Aorta (tissue), 5 donors: Measurements from ENCODE around the gene SPATA25. TPM values are rescaled to one million over a fixed set of nuclear protein-coding genes. Genes with fewer than 3 reads are reported as not detected.

ENCODE experiments used
- ATAC-seq: fragments of 200-7000 bp; cut with Tn5 transposase; one replicate; pipeline ENCODE4 v1.9.1; 2022; ENCODE audit warnings: moderate library complexity; ENCODE audit not compliant: low FRiP score
- DNase-seq, 2 donors: peaks; one replicate each; pipeline ENCODE4 v3.0.0-alpha.2; 2020
- H3K27ac ChIP-seq, 2 donors: one replicate each; pipeline ENCODE4 v1.5.1; 2013; ENCODE audit warnings: low read length in 2 of 2, mild to moderate bottlenecking in 2 of 2, moderate library complexity in 2 of 2, control low read depth in 1 of 2, inconsistent platforms in 1 of 2, low read depth in 1 of 2
- H3K27me3 ChIP-seq, 2 donors: one replicate each; pipeline ENCODE4 v1.6.1; 2013; ENCODE audit warnings: control low read depth in 1 of 2, low read length in 1 of 2, mild to moderate bottlenecking in 1 of 2, moderate library complexity in 1 of 2; ENCODE audit not compliant: insufficient read depth in 2 of 2, control insufficient read depth in 1 of 2
- H3K36me3 ChIP-seq, 2 donors: one replicate each; pipeline ENCODE4 v1.6.1; 2013; ENCODE audit warnings: control low read depth in 1 of 2, low read length in 1 of 2, mild to moderate bottlenecking in 1 of 2; ENCODE audit not compliant: insufficient read depth in 2 of 2, control insufficient read depth in 1 of 2
- H3K4me1 ChIP-seq, 2 donors: one replicate each; pipeline ENCODE4 v1.6.1; 2013; ENCODE audit warnings: low read length in 2 of 2, control low read depth in 1 of 2, mild to moderate bottlenecking in 1 of 2, moderate library complexity in 1 of 2; ENCODE audit not compliant: insufficient read depth in 2 of 2, control insufficient read depth in 1 of 2
- H3K4me3 ChIP-seq, 2 donors: one replicate each; pipeline ENCODE4 v1.5.1; 2013; ENCODE audit warnings: low read length in 2 of 2, control low read depth in 1 of 2, mild to moderate bottlenecking in 1 of 2
- H3K9me3 ChIP-seq: one replicate; pipeline ENCODE4 v1.6.1; 2013; ENCODE audit warnings: mild to moderate bottlenecking, low read length; ENCODE audit not compliant: control insufficient read depth
- WGBS, 2 donors: extraction: QIAGEN DNeasy Blood & Tissue Kit; methylation state at CpG; one replicate each; pipeline ENCODE4 v1.1.7; 2013; 5-methylcytosine and 5-hydroxymethylcytosine counted together
- intact Hi-C, 2 donors: fragments of 100-400 bp; cut with DNase I; formaldehyde crosslinking; loops; one replicate each; pipeline versions ENCODE4 v1.14.2 to v1.15.0; 2022
- polyA plus RNA-seq, 2 donors: library from polyadenylated mRNA; stranded (reverse); fragments of 200-250 nt; gene quantifications; one replicate each; pipeline ENCODE4 v1.2.3, GENCODE V29; 2013
- total RNA-seq, 2 donors: library from RNA; stranded (reverse); fragmentation: NEBNext Ultra II Directional; extraction: Animal tissue kit (Norgen Biotek cat#: 25700); gene quantifications; one replicate each; pipeline ENCODE4 v1.2.1, GENCODE V29; 2021
- donor health status: healthy with polysubstance abuse.
- donor health status: Bipolar disorder and iron deficiency.
- donor health status: DM: no; HTN: no; CAD: no.
- donor health status: DM: no; HTN: no; CAD: no.
- donor health status: DM: yes; HTN: yes; CAD: no.

The SPATA25 gene
- total and polyA plus RNA-seq, 4 donors = 2.3 to 8.6 (median 2.9) TPM; not detected in 1

DNA sequence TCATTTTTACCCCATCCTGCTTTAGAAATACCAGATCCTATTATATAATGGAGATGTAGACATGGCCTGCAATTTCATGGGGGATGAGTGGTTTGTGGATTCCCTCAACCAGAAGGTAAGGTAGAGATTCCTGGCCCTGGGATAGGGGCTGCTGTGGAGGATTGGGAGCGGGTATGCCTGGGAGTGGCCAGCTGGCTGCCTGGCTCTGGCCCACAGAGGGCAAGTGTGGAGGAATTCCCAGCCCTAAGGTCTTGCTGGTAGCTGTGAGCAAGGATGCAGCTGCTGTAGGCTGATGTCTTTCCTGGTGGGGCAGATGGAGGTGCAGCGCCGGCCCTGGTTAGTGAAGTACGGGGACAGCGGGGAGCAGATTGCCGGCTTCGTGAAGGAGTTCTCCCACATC is 10.3 kb upstream of the SPATA25 start:
- H3K27ac ChIP-seq = no peak overlapping the region
- DNase-seq = no peak
- H3K4me3 ChIP-seq = no peak overlapping the region
- no peaks in the 10 kb centered on the region for H3K27me3 ChIP-seq
- no peak for ATAC-seq
- peaks cover 0 to 2% of the 10 kb centered on the region in 2 donors for H3K36me3 ChIP-seq
- H3K9me3 ChIP-seq = no peaks in the 10 kb centered on the region
- H3K4me1 ChIP-seq = no peaks in the 10 kb centered on the region
- intact Hi-C loops = no loop called here
- 92 to 93% methylated on average over 7 of the region's 7 CpGs for WGBS, 2 donors

DNA sequence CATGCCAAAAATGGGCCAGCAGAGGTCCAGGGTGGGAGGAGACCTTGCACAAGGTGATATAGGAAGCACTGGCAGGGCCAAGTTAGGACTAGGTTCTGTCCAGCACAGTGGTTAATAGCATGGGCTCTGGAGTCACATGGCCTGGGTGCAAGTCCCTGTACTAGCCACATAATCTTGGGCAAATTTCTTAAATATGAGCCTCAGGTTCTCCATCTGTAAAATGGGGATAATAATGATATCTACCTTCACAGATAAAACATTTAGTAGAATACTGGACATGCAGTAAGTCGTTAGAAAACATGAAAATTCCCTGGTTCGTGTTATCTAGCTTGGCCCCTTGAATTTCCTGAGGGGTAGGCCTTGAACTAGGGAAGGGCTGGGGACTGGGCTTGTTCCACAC is 9.9 kb upstream of the SPATA25 start:
- H3K9me3 ChIP-seq = no peaks in the 10 kb centered on the region
- ATAC-seq (no peak), DNase-seq (no peak)
- H3K27ac ChIP-seq = no peak overlapping the region
- intact Hi-C loops = no loop called here
- H3K36me3 ChIP-seq = peaks cover 0 to 2% of the 10 kb centered on the region in 2 donors
- WGBS, 2 donors = 87 to 91% methylated on average over 2 of the region's 2 CpGs
- H3K4me1 ChIP-seq = no peaks in the 10 kb centered on the region
- H3K27me3 ChIP-seq = no peaks in the 10 kb centered on the region
- no peak overlapping the region for H3K4me3 ChIP-seq

DNA sequence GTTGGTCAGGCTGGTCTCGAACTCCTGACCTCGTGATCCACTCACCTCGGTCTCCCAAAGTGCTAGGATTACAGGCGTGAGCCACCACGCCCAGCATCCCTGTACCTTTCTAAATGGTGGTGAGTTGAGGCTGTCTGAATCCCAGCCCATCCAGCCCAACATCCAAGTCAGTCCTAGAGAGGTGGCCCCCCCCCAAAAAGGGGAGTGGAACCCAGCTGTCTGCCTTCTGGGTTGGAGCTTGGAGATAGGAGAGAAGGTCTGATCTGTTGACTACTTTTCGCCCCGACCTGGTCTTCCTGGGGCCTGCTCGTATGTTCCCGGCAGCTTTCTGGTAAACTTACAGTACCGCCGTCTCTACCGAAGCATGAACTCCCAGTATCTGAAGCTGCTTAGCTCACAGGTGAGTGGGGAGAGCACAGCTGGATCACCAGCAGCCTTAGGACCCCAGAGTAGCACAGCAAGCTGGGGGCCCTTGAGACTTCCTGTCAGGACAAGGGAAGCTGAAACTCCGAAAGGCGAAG is 9.3 kb upstream of the SPATA25 start:
- Histone ChIP-seq H3K9me3 (no peaks in the 10 kb centered on the region), H3K27me3 (no peaks in the 10 kb centered on the region), H3K27ac (no peak overlapping the region), H3K4me1 (no peaks in the 10 kb centered on the region), H3K36me3 (peaks cover 0 to 2% of the 10 kb centered on the region in 2 donors), H3K4me3 (no peak overlapping the region)
- intact Hi-C loops = no loop called here
- ATAC-seq (no peak), DNase-seq (no peak)
- 92 to 94% methylated on average over 14 of the region's 14 CpGs for WGBS, 2 donors

DNA sequence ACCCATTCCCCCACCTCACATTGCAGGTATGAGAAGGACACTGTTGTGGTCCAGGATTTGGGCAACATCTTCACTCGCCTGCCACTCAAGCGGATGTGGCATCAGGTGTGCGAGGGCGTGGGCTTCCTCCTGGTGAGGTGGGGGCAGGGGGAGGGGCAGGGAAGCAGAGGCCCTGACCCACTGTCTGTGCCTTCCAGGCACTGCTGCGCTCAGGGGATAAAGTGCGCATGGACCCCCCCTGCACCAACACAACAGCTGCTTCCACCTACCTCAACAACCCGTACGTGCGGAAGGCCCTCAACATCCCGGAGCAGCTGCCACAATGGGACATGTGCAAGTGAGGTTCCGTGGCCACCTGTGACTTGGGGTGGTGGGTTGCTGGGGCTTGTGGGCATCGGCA is 7.4 kb upstream of the SPATA25 start:
- peaks cover 0 to 2% of the 10 kb centered on the region in 2 donors for H3K36me3 ChIP-seq
- ATAC-seq (no peak), DNase-seq (no peak)
- H3K27ac ChIP-seq = no peak overlapping the region
- no peaks in the 10 kb centered on the region for H3K9me3 ChIP-seq
- WGBS, 2 donors = 77 to 85% methylated on average over 12 of the region's 12 CpGs
- no peaks in the 10 kb centered on the region for H3K4me1 ChIP-seq
- H3K27me3 ChIP-seq = no peaks in the 10 kb centered on the region
- no peak overlapping the region for H3K4me3 ChIP-seq
- intact Hi-C loops = loop anchor here (5.0 kb wide), 2 partner anchors 78 to 97 kb away; partner anchors contain the start of gene ZNF335 (in 1 of the 2)

DNA sequence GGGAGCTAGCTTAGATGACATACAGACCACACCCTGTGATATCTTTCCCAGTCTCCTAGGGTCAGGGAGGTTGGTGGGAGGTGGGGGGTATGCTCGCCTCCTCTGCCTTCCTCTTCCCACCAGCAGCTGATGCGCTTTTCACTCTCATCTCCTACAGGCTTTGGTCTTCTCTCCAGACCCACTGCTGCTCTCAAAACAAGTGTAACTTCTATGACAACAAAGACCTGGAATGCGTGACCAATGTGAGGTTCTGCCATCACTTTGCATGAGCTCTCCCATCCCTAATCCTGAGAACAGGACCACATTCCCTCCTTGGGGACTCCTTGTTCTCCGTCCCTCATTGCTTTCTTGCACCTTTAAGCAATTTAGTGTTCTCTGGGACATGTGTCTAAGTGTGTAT is 6.4 kb upstream of the SPATA25 start:
- Histone ChIP-seq H3K36me3 (peaks cover 0 to 2% of the 10 kb centered on the region in 2 donors), H3K9me3 (no peaks in the 10 kb centered on the region), H3K4me1 (no peaks in the 10 kb centered on the region), H3K4me3 (no peak overlapping the region), H3K27me3 (no peaks in the 10 kb centered on the region), H3K27ac (no peak overlapping the region)
- WGBS, 2 donors = 91 to 92% methylated on average over 4 of the region's 4 CpGs
- no peak for ATAC-seq
- peak in 1 of 2 donors; percentile 13 for DNase-seq
- intact Hi-C loops = loop anchor here (5.0 kb wide), 2 partner anchors 78 to 97 kb away; partner anchors contain the start of gene ZNF335 (in 1 of the 2)

DNA sequence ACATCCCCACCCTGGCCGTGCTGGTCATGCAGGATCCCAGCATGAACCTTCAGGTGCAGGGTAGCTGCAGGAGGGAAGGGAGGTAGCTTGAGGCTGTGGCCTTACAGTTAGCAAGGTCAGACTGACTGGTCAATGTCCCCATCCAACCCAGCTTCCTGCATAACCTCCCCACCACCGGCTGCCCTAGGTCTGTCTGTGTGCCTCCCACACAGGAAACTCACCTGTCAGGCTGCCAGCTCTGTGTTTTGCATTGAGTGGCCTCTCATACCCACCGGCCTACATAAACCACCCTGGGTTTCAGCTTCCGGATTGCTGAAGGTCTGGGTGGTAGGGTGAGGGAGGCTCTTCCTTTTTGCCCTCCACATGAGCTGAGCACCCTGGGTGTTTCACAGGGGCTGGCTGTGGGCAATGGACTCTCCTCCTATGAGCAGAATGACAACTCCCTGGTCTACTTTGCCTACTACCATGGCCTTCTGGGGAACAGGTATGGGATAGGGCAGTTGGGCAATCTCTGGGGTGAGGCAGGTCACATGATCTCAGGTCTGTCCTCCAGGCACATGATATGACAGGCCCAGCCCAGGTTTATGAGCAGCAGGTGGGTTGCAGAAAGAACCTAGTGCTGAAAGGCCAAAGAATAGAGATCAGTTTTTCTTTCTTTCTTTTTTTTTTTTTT is 5.5 kb upstream of the SPATA25 start:
- Histone ChIP-seq H3K27ac (no peak overlapping the region), H3K4me3 (no peak overlapping the region), H3K36me3 (peaks cover 0 to 2% of the 10 kb centered on the region in 2 donors), H3K9me3 (no peaks in the 10 kb centered on the region), H3K4me1 (no peaks in the 10 kb centered on the region), H3K27me3 (no peaks in the 10 kb centered on the region)
- WGBS, 2 donors = 77 to 81% methylated on average over 4 of the region's 4 CpGs
- DNase-seq = peak in 1 of 2 donors; percentile 67
- ATAC-seq = no peak
- intact Hi-C loops = loop anchor here (5.0 kb wide), 2 partner anchors 79 to 96 kb away; partner anchors contain the start of gene ZNF335 (in 1 of the 2)

DNA sequence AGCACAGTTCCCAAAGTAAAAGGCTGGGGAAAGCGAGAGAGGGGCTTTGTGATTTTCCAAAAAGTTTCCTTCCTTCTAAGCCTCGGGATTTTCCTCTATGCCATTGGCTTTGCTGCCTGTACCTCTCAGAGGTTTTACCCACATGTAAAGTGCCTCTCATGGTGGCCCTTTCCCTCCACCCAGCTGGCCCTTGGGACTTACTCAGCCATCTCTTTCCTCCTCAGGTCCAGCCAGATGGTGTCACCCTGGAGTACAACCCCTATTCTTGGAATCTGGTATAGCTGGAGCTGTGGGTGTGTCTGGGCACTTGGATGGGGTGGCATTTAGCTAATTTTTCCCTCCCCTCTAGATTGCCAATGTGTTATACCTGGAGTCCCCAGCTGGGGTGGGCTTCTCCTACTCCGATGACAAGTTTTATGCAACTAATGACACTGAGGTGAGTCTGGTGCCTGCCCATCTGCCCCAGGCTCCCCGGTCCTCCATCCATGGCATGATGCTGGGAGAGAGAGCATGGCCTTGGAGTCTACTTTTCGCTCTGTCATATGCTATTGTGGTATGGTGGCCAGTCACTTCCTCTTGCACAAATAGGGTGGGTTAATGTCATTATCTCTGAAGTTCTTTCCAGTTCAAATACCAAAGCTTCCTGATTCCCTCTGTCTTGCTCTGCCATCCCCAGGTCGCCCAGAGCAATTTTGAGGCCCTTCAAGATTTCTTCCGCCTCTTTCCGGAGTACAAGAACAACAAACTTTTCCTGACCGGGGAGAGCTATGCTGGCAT is 4.8 kb upstream of the SPATA25 start:
- Histone ChIP-seq H3K27me3 (no peaks in the 10 kb centered on the region), H3K36me3 (peaks cover 0 to 2% of the 10 kb centered on the region in 2 donors), H3K9me3 (no peaks in the 10 kb centered on the region), H3K27ac (no peak overlapping the region), H3K4me1 (no peaks in the 10 kb centered on the region), H3K4me3 (no peak overlapping the region)
- DNase-seq = peak; percentile 43 to 52
- ATAC-seq = no peak
- 78 to 80% methylated on average over 9 of the region's 9 CpGs for WGBS, 2 donors
- intact Hi-C loops = loop anchor here (5.0 kb wide), 2 partner anchors 80 to 95 kb away; partner anchors contain the start of gene ZNF335 (in 1 of the 2)

DNA sequence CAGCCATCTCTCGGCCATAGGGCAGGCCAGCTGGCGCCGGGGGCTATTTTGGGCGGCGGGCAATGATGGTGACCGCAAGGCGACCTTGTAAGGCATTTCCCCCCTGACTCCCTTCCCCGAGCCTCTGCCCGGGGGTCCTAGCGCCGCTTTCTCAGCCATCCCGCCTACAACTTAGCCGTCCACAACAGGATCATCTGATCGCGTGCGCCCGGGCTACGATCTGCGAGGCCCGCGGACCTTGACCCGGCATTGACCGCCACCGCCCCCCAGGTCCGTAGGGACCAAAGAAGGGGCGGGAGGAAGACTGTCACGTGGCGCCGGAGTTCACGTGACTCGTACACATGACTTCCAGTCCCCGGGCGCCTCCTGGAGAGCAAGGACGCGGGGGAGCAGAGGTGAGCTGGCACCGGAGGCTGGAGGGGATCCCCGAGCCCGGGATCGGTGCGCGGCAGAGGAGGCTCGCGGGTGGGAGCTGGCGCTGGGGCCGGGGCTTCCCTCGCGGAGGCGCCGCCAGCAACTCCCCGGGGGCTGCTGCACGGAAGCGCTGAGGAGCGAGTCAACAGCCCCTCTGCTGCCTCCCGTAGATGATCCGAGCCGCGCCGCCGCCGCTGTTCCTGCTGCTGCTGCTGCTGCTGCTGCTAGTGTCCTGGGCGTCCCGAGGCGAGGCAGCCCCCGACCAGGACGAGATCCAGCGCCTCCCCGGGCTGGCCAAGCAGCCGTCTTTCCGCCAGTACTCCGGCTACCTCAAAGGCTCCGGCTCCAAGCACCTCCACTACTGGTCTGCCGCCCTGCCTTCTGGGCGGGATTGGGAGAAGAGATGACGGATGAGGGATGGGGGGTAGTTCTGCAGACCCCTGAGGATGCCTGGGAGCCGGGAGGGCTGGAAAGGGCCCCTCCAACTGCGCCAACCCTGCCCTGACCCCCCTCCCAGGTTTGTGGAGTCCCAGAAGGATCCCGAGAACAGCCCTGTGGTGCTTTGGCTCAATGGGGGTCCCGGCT is 3.9 kb upstream of the SPATA25 start, which contains the start of the genes CTSA and NEURL2:
CTSA (plus strand) TSS at position 351 of the 999 bp plus-strand sequence; CDS start at position 585, 234 bp downstream.
NEURL2 (minus strand) TSS at position 224 of the 999 bp plus-strand sequence; CDS start at position 7, 217 bp downstream.
- Histone ChIP-seq H3K4me1 (no peaks in the 10 kb centered on the region), H3K36me3 (no peaks in the 10 kb centered on the region)
- intact Hi-C loops = loop anchor here (1.0 to 5.0 kb wide), 3 partner anchors 43 to 94 kb away; partner anchors contain the start of genes PCIF1 (in 1 of the 2) and ZNF335 (in 1 of the 2)

More for the DNA sequence above, 3.9 kb upstream of the SPATA25 start, which contains the start of the genes CTSA and NEURL2:
- 1% methylated on average over 60 to 78 of the region's 78 CpGs for WGBS, 2 donors
- H3K9me3 ChIP-seq = no peaks in the 10 kb centered on the region
- ATAC-seq (peak; percentile 93), DNase-seq (peak; percentile 94 to 97)
- peak within 1 kb of the TSS; percentile 42 to 55 for H3K4me3 ChIP-seq
- H3K27me3 ChIP-seq = no peaks in the 10 kb centered on the region
- H3K27ac ChIP-seq = peak within 1 kb of the TSS in 1 of 2 donors; percentile 50
